Activated CD4-positive, alpha-beta T cell treated with anti-CD3 and anti-CD28 coated beads, Interleukin-2, amount 10 ng/mL, durations not matched to agents 24 days and 14 days (primary cell): ENCODE measurements around the gene C8B. TPM values are rescaled to one million over a fixed set of nuclear protein-coding genes. Genes with fewer than 3 reads are reported as not detected.

Experiments used
- DNase-seq: peaks from one replicate; pipeline ENCODE4 v3.0.0; 2022
- H3K27ac Mint-ChIP-seq: one replicate; pipeline ENCODE4 v1.8.0; 2022; ENCODE audit warnings: mild to moderate bottlenecking, mixed read lengths
- H3K27me3 Mint-ChIP-seq: one replicate; pipeline ENCODE4 v1.8.0; 2022; ENCODE audit warnings: mixed read lengths
- H3K36me3 Mint-ChIP-seq: one replicate; pipeline ENCODE4 v1.8.0; 2022; ENCODE audit warnings: low read depth, mild to moderate bottlenecking, mixed read lengths
- H3K4me1 Mint-ChIP-seq: one replicate; pipeline ENCODE4 v1.8.0; 2021; ENCODE audit warnings: mixed read lengths
- H3K4me3 Mint-ChIP-seq: one replicate; pipeline ENCODE4 v1.8.0; 2022; ENCODE audit warnings: mild to moderate bottlenecking, moderate library complexity, mixed read lengths
- H3K9me3 Mint-ChIP-seq: one replicate; pipeline ENCODE4 v1.8.0; 2021; ENCODE audit warnings: mixed read lengths
- intact Hi-C: fragments of 100-400 bp; cut with micrococcal nuclease; formaldehyde crosslinking; loops from one replicate; pipeline ENCODE4 v1.15.1; 2023
- total RNA-seq: library from RNA; stranded (reverse); gene quantifications from 2 replicates; pipeline ENCODE4 v1.2.3, GENCODE V29; 2022

C8B gene
- total RNA-seq, result not detected in 2 replicates

DNA sequence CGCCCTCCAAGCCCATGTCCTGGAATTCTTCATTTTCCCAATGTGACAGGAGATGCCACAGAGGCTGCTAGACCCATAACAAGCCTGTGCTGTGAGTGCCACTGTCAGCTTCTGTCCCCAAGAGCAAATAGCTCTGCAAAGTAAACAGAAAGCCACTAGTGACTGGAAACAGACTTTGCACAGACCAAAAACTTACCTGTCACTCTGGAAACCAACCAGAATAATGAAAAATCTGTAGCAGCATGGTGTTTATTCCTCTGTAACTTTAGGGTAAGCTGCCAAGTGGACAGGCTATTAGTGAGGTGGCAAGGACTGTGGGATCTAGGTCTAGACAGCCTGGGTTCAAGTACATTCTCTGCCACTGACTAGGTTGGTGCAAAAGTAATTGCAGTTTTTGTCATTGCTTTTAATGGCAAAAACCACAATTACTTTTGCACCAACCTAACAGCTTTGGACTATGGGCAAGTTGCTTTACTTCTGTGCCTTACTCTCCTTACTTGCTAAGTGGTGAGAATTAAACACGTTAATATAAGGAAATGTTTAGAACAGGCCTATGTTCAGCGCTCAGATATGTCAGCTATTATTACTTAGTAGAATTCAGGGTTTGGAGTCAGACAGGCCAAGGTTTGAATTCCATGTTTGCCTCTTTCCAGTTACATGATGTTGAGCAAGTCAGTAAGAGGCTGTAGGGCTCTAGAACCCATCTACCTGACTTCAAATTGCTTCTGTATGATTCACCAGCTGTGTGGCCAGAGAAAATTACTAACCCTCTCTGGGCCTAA lies at the start of gene C8B:
C8B (minus strand) TSS at position 100 of the 782 bp plus-strand sequence; CDS start at position 33, 67 bp downstream.
- no peaks in the 10 kb centered on the region for H3K36me3 Mint-ChIP-seq
- no peaks in the 10 kb centered on the region for H3K27me3 Mint-ChIP-seq
- DNase-seq, result no peak
- no peak within 1 kb of the TSS for H3K4me3 Mint-ChIP-seq
- H3K9me3 Mint-ChIP-seq, result no peaks in the 10 kb centered on the region
- no peak within 1 kb of the TSS for H3K27ac Mint-ChIP-seq
- intact Hi-C loops, result no loop called here
- no peaks in the 10 kb centered on the region for H3K4me1 Mint-ChIP-seq

DNA sequence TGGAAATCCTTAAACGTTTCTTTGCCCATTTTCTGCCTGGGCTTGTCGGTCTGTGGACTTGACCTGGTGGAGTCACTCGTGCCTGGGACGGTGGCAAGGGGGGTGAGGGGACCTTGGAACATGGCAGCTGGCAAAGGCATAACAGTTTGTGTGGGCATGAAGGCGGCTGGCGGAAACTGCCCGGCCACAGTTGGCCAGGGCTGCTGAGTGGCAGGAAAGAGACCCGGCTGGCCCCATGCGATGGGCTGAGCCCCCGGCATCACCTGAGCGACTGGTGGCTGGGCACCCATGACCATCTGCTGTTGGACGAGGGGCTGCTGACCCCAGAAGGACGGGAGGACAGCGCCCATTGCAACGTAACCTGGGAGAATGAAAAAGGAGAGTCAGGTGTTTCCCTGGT lies 49.3 kb upstream of the C8B start:
- Mint-ChIP-seq H3K4me3 (no peak overlapping the region), H3K36me3 (no peaks in the 10 kb centered on the region), H3K9me3 (no peaks in the 10 kb centered on the region), H3K27ac (no peak overlapping the region), H3K4me1 (no peaks in the 10 kb centered on the region), H3K27me3 (no peaks in the 10 kb centered on the region)
- intact Hi-C loops, result no loop called here
- DNase-seq, result no peak

DNA sequence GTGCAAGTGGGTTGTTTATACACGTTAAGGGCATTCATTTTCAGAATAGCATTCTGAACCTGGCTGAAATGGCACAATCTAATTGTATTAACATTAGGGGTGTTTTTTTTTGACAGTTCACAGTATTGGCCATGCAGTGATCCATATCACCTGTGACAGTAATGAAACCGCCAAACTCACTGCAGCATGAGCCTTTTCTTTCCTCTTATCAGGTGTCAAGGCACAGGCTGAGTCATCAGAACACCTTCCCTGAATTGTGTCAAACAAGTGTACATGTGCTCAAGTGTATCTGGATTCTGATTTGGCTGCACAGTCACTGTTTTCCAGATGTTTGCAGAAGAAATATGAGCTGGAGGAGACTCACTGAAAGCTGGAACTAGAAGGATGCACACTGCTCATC lies 47.7 kb upstream of the C8B start:
- H3K36me3 Mint-ChIP-seq, result no peaks in the 10 kb centered on the region
- DNase-seq, result no peak
- no peaks in the 10 kb centered on the region for H3K4me1 Mint-ChIP-seq
- no peaks in the 10 kb centered on the region for H3K9me3 Mint-ChIP-seq
- no peaks in the 10 kb centered on the region for H3K27me3 Mint-ChIP-seq
- intact Hi-C loops, result no loop called here
- no peak overlapping the region for H3K27ac Mint-ChIP-seq
- no peak overlapping the region for H3K4me3 Mint-ChIP-seq

DNA sequence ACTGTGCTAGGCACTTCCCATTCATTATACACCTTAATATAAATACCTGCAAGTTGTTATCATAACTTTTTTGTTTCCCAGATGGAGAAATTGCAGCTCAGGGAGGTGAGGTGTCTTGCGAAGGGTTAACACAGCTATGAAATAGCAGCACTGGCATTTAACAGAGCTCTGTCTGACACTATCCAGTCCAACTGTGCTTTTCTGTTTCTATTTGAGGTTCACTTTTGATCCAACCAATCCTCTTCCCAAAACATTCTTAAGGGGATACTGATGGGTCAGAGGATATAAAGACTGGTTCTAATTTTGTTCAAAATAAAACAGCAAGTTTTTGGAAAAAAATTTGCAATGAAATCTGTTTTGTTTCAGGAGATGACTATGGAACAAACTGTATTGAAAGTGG lies 46.5 kb upstream of the C8B start:
- Mint-ChIP-seq H3K9me3 (no peaks in the 10 kb centered on the region), H3K4me3 (no peak overlapping the region), H3K36me3 (no peaks in the 10 kb centered on the region), H3K4me1 (no peaks in the 10 kb centered on the region), H3K27ac (no peak overlapping the region), H3K27me3 (no peaks in the 10 kb centered on the region)
- intact Hi-C loops, result no loop called here
- no peak for DNase-seq

DNA sequence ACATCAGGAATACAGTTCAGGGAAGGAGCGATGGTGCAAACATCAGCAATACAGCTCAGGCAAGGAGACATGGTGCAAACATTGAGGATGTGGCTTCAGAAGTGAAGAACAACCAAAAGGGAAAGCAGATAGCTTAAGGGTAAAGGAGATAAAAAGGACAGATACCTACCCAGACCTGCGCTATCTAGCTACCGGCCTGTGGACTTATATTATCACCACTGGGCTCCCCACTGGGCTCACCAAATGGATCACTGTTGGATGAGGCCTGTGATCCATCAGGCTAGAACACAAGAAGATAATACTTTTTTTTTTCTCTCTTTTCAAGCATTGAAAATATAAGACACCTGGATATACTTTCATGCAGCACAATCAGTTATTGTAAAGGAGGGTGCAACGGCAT lies 44.7 kb upstream of the C8B start:
- Mint-ChIP-seq H3K36me3 (no peaks in the 10 kb centered on the region), H3K4me1 (no peaks in the 10 kb centered on the region)

DNA sequence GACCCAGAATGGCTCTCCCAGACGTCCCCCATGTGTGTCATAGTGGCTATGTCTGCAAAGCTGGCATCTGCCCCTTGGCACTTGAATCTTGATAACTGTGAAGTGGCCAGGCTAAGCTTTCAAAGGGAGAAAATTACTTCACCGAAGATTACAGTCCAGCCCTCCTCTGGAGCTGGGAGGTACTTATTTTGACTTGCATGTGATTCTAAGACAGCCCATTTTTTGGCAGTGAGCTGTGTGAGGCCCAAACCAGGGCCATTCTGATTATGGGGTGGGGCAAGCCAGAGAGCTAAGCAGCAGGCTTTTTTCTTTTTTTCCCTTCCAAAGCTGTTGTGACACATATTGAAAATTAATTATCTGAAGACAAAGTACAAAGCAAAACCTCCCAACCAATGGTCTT lies 42.1 kb upstream of the C8B start:
- intact Hi-C loops, result no loop called here

More for the DNA sequence above, 44.7 kb upstream of the C8B start:
- H3K9me3 Mint-ChIP-seq, result no peaks in the 10 kb centered on the region
- H3K27me3 Mint-ChIP-seq, result no peaks in the 10 kb centered on the region
- intact Hi-C loops, result no loop called here
- no peak for DNase-seq
- no peak overlapping the region for H3K4me3 Mint-ChIP-seq
- no peak overlapping the region for H3K27ac Mint-ChIP-seq

DNA sequence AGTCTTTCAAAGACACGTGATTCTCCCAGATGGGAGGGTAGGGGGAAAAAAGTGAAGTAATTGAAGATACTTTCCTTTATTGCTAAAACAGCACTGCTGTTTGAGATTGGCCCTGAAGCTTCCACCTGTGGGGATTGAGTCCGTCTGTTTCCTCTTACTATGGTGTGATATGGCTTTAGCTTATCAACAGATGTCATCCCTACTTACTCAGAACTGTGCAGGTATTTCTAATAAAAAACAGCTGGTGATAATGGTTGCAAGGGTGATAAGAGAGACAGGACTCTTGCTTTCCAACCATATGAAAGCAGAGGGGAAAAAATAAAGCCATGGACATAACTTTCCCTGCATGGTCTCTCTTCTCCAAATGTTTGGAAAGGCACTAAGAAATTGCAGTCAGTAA lies 41.7 kb upstream of the C8B start:
- no peak for DNase-seq
- H3K27ac Mint-ChIP-seq, result no peak overlapping the region
- H3K27me3 Mint-ChIP-seq, result no peaks in the 10 kb centered on the region
- intact Hi-C loops, result no loop called here
- H3K36me3 Mint-ChIP-seq, result no peaks in the 10 kb centered on the region
- H3K4me1 Mint-ChIP-seq, result no peaks in the 10 kb centered on the region
- no peak overlapping the region for H3K4me3 Mint-ChIP-seq
- no peaks in the 10 kb centered on the region for H3K9me3 Mint-ChIP-seq

More for the DNA sequence above, 42.1 kb upstream of the C8B start:
- Mint-ChIP-seq H3K27ac (no peak overlapping the region), H3K4me3 (no peak overlapping the region), H3K27me3 (no peaks in the 10 kb centered on the region), H3K4me1 (no peaks in the 10 kb centered on the region), H3K9me3 (no peaks in the 10 kb centered on the region), H3K36me3 (no peaks in the 10 kb centered on the region)
- DNase-seq, result no peak

DNA sequence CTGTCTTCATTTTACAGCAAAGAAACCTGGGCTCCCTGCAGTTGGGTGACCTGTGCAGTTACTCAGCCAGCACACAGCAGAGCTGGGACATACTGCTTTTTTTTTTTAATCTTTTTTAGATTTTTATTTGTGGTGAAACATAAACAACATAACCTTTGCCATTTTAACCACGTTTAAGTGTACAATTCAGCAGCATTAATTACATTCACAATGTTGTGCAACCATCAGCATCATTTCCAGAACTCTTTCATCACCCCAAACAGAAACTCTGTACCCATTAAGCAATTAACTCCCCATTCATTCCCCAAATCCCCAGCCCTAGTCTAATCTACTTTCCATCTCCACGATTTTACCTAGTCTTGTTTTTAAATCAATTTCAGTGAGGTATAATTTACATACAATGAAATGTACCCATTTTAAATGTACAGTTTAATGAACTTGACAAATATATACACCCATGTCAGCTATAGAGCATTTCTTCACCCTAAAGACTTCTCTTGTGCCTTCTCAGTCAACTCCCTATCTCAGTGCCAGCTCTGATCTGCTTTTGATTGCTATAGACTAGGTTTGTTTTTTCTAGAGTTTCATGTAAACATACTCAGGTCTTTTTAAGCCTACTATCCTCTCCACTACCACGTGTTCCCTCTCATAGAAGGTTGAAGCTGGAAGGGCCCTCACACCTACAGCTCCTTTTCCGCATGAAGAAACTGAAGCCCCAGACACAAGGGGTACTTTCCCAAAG lies 37.8 kb upstream of the C8B start:
- intact Hi-C loops, result no loop called here
- Mint-ChIP-seq H3K4me3 (no peak overlapping the region), H3K27me3 (no peaks in the 10 kb centered on the region), H3K9me3 (no peaks in the 10 kb centered on the region), H3K27ac (no peak overlapping the region), H3K36me3 (no peaks in the 10 kb centered on the region), H3K4me1 (no peaks in the 10 kb centered on the region)
- DNase-seq, result no peak

DNA sequence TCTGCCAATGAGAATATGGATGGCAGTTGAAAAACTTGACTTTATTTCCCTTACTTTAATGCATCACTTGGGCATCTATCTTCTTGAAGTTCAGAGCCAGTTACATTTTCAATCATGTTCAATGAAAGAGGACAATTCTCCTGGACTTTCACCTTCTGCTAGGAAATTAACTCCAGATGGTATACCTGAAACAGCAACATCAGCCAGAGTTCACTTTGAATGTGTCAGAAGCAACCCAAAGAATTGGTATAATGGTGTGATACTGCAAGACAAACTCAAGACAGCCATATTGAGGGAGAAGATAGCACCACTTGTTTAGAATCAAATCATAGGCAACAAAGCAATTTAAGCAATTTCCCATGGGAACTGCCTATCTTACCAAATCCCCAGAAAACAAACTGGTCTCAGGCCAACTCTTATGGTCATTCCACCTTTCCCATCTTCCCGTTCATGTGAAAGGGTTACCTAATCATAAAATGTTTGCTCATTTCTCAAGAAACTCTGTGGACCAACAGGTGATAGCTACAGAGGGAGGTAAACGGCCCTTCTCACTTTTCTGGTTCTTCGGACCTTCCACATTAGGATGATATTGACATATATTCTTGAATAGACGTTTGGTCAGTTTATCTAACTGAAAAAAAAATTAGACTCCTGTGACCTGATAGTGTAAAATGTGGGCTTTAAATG lies 29.7 kb upstream of the C8B start:
- no peaks in the 10 kb centered on the region for H3K9me3 Mint-ChIP-seq
- H3K4me1 Mint-ChIP-seq, result no peaks in the 10 kb centered on the region
- DNase-seq, result no peak
- no peaks in the 10 kb centered on the region for H3K27me3 Mint-ChIP-seq
- H3K4me3 Mint-ChIP-seq, result no peak overlapping the region
- intact Hi-C loops, result no loop called here
- H3K36me3 Mint-ChIP-seq, result no peaks in the 10 kb centered on the region
- no peak overlapping the region for H3K27ac Mint-ChIP-seq

DNA sequence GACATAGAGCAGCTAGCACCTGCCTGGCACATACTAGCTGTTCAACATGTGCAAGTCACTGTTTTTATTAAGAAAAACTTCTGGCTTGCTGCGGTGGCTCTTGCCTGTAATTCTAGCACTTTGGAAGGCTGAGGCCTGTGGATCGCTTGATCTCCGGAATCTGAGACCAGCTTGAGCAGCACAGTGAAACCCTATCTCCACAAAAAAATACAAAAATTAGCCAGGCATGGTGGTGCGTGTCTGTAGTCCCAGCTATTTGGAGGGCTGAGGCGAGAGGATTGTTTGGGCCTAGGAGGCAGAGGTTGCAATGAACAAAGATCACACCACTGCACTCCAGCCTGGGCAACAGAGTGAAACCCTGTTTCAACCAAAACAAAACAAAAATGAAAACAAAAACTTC lies 27.7 kb upstream of the C8B start:
- Mint-ChIP-seq H3K36me3 (no peaks in the 10 kb centered on the region), H3K27ac (no peak overlapping the region), H3K4me1 (no peaks in the 10 kb centered on the region), H3K27me3 (no peaks in the 10 kb centered on the region), H3K4me3 (no peak overlapping the region), H3K9me3 (no peaks in the 10 kb centered on the region)
- intact Hi-C loops, result no loop called here
- DNase-seq, result no peak

DNA sequence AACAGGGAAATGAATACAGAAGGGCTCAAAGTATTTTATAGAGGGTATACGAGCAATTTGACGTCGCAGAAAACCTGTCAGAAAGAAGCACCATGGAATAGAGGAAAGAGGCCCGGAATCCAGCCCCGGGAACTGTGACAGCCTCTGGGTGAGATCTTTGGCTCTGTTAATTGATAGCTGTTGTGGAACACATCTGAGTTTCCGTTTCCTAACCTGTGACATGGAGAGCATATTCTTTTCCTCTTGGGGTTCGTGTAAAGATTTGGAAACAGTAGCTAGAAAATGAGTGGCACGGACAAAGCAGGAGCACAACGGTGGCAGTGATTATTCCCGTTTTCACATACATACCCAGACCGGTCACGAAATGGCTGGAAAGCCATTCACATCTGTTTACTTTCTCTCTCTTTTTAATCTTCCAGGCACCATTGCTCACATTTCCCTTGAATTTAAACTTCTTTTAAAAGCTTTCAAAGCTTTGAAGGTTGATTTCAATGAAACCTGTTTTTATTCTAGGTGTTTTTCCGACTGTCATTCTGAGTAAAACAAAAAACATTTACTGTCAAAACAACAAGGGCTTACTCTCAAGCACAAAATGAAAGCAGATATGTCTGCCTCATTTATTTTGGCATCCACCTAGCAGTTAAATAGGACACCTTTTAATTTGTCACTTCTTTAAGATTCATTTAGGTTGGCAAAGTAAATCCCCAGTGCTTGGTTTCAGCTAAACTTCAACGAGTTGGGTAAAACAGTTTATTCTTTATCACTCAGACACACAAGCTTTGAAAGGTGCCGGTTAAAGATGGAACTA lies 26.7 kb upstream of the C8B start:
- H3K9me3 Mint-ChIP-seq, result no peaks in the 10 kb centered on the region
- no peaks in the 10 kb centered on the region for H3K36me3 Mint-ChIP-seq
- no peaks in the 10 kb centered on the region for H3K4me1 Mint-ChIP-seq
- DNase-seq, result no peak
- no peak overlapping the region for H3K4me3 Mint-ChIP-seq
- H3K27ac Mint-ChIP-seq, result no peak overlapping the region
- intact Hi-C loops, result no loop called here
- no peaks in the 10 kb centered on the region for H3K27me3 Mint-ChIP-seq

DNA sequence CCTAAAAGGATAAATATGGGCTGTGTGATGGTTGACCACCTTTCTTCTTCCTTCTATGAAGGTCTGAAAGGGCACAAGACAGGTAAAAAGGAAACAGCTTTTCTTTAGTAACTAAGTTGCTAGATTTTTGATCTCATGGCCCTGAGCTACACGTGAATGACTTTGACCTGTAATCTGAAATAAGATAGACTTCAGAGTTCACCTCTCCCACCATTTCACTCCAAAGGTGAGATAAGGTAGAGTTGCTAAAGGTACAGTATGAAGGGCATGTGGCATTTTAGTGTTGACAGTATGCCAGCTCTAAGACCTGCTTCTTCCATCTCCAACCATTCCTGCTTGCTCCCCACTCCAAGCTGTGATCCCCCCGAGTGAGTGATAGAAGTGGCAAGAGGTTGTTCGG lies 25.8 kb upstream of the C8B start:
- Mint-ChIP-seq H3K4me1 (no peaks in the 10 kb centered on the region), H3K27me3 (no peaks in the 10 kb centered on the region), H3K9me3 (no peaks in the 10 kb centered on the region), H3K27ac (no peak overlapping the region), H3K4me3 (no peak overlapping the region), H3K36me3 (no peaks in the 10 kb centered on the region)
- intact Hi-C loops, result no loop called here
- DNase-seq, result no peak

DNA sequence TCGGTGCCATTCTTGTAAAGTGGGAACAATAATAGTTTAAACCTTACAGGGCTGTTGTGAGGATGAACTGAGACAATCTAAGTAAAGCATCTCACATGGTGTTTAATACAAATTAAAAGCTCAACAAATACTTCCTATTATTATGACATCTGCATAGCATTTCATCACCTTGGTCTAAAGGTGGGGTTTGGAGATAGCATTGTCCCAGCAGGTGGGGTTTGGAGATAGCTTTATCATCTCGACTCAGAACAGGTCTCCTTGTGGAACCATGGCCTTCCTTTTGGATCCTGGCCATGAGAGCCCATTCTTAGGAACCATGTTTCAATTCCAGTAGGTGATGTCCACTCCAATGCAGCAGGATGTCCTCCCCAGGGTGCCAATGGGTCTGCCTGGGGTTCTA lies 20.6 kb upstream of the C8B start:
- H3K4me1 Mint-ChIP-seq, result no peaks in the 10 kb centered on the region
- no peak for DNase-seq
- no peaks in the 10 kb centered on the region for H3K27me3 Mint-ChIP-seq
- no peak overlapping the region for H3K27ac Mint-ChIP-seq
- no peak overlapping the region for H3K4me3 Mint-ChIP-seq
- no peaks in the 10 kb centered on the region for H3K9me3 Mint-ChIP-seq
- intact Hi-C loops, result no loop called here
- no peaks in the 10 kb centered on the region for H3K36me3 Mint-ChIP-seq

DNA sequence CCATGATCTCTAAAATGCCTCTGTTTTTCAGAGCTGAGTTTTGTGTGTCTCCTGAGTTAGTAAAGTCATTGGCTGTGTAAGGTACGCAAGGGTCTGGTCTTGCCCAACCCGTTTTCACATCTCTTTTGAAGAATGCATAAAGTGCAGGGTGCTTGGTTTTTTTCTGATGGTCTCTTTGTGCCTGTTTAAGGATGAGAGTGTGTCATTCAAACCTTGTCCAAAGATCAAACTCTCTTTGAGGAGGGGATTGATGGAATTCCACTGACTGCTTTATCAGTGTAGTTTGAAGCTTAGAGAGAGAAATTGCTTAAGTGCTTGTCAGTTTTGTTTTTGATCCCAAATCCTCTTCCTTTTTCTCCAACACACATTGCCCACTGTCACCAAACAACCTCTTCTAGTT lies 20.0 kb upstream of the C8B start:
- H3K9me3 Mint-ChIP-seq, result no peaks in the 10 kb centered on the region
- DNase-seq, result no peak
- no peaks in the 10 kb centered on the region for H3K4me1 Mint-ChIP-seq
- no peak overlapping the region for H3K27ac Mint-ChIP-seq
- no peaks in the 10 kb centered on the region for H3K27me3 Mint-ChIP-seq
- no peaks in the 10 kb centered on the region for H3K36me3 Mint-ChIP-seq
- H3K4me3 Mint-ChIP-seq, result no peak overlapping the region
- intact Hi-C loops, result no loop called here
